ENCODE data around the gene C2CD5. TPM values are rescaled to one million over a fixed set of nuclear protein-coding genes. Genes with fewer than 3 reads are reported as not detected.

Gene C2CD5
- total RNA-seq, 1 experiment from 2014 or later, result 15.9 TPM

GRCh38 chr12:22406627-22407026, 137.7 kb downstream of the C2CD5 start:
- H3K9me3 ChIP-seq (ENCODE audit: control insufficient read depth, insufficient read depth, low read depth, low read length), result no peaks in the 10 kb centered on the region
- intact Hi-C loops (cut with micrococcal nuclease; ENCODE audit: unreplicated experiment), result no loop called here
- in situ Hi-C loops (cut with HindIII; ENCODE audit: low pct_unique_long_range_greater_than_20kb, low sequenced_read_pairs), result no loop called here
- ChIA-PET CTCF (no interaction called here), POLR2A (no interaction called here)
- no peak overlapping the region for H3K27ac ChIP-seq (ENCODE audit: low read length)
- no peaks in the 10 kb centered on the region for H3K36me3 ChIP-seq (ENCODE audit: control insufficient read depth, insufficient read depth, low read length)
- DNase-seq (ENCODE audit: low read depth, low spot score) (no peak), ATAC-seq (no peak)
- no peak overlapping the region for H3K4me3 ChIP-seq (ENCODE audit: low read depth in 2 of 2, low read length in 2 of 2)
- no peaks in the 10 kb centered on the region for H3K4me1 ChIP-seq (ENCODE audit: control insufficient read depth, insufficient read depth, low read length)
- H3K27me3 ChIP-seq (ENCODE audit: control insufficient read depth, insufficient read depth, low read length), result no peaks in the 10 kb centered on the region
- TF ChIP-seq SIN3A (IDR thresholded peaks at IDR 0.05; ENCODE audit: borderline replicate concordance, insufficient read depth, low read depth, low read length) (no peak), CTCF (IDR thresholded peaks at IDR 0.05) (no peak), TCF7L2 (IDR thresholded peaks at IDR 0.05; ENCODE audit: low read depth, low read length) (no peak), REST (IDR thresholded peaks at IDR 0.05; ENCODE audit: insufficient read depth in 1 of 2, low read depth in 2 of 2, low read length in 1 of 2) (no peak), POLR2AphosphoS5 (IDR thresholded peaks at IDR 0.05; ENCODE audit: low read depth, low read length) (no peak)
- BruUV-seq (replicated peaks), result no TSS peak

- no peak overlapping the region for H3K4me3 ChIP-seq (ENCODE audit: low read depth in 2 of 2, low read length in 2 of 2)
- no peaks in the 10 kb centered on the region for H3K36me3 ChIP-seq (ENCODE audit: control insufficient read depth, insufficient read depth, low read length)
- ATAC-seq (no peak), DNase-seq (ENCODE audit: low read depth, low spot score) (no peak)
- TF ChIP-seq CTCF (IDR thresholded peaks at IDR 0.05) (no peak), REST (IDR thresholded peaks at IDR 0.05; ENCODE audit: insufficient read depth in 1 of 2, low read depth in 2 of 2, low read length in 1 of 2) (no peak), SIN3A (IDR thresholded peaks at IDR 0.05; ENCODE audit: borderline replicate concordance, insufficient read depth, low read depth, low read length) (no peak), TCF7L2 (IDR thresholded peaks at IDR 0.05; ENCODE audit: low read depth, low read length) (no peak), POLR2AphosphoS5 (IDR thresholded peaks at IDR 0.05; ENCODE audit: low read depth, low read length) (no peak)
- BruUV-seq (replicated peaks), result no TSS peak
- ChIA-PET CTCF (no interaction called here), POLR2A (interaction anchor here (0.7 kb wide), 1 partner anchor 72 kb away, joined by 3 read pairs; no protein-coding TSS in a partner anchor)
- no peaks in the 10 kb centered on the region for H3K27me3 ChIP-seq (ENCODE audit: control insufficient read depth, insufficient read depth, low read length)
- H3K9me3 ChIP-seq (ENCODE audit: control insufficient read depth, insufficient read depth, low read depth, low read length), result no peaks in the 10 kb centered on the region
- H3K27ac ChIP-seq (ENCODE audit: low read length), result no peak overlapping the region
- no peaks in the 10 kb centered on the region for H3K4me1 ChIP-seq (ENCODE audit: control insufficient read depth, insufficient read depth, low read length)
- in situ Hi-C loops (cut with HindIII; ENCODE audit: low pct_unique_long_range_greater_than_20kb, low sequenced_read_pairs), result no loop called here
- intact Hi-C loops (cut with micrococcal nuclease; ENCODE audit: unreplicated experiment), result no loop called here
These were observed 144.7 kb downstream of the C2CD5 start for GRCh38 chr12:22399464-22400180.
